GM18505 (cell line): ENCODE results near the gene MDC1.

Experiments
- ATAC-seq: cut with Tn5 transposase; IDR thresholded peaks from one replicate; pipeline ENCODE4 v1.9.1; 2021; ENCODE audit not compliant: unreplicated experiment
- POLR2A ChIP-seq: IDR thresholded peaks from 4 replicates; pipeline ENCODE4 v1.6.1; 2011; ENCODE audit warnings: borderline replicate concordance; ENCODE audit not compliant: insufficient read depth, insufficient read length; ENCODE audit errors: extremely low read depth

The MDC1 gene

DNA sequence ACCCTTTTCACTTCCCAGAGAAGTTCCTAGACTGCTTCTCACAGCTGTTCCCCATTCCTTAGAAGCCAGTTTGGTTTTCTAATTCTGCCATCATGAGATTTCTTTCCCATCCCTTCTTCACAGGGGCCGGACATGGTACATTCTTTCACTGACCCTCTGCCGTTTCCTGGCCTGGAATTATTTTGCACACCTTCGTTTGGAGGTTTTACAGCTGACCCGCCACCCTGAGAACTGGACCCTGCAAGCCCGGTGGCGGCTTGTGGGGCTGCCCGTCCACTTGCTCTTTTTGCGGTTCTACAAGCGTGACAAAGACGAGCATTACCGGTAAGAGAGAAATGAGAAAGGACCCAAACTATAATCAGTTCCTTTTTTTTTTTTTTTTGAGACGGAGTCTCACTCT is 65.9 kb downstream of the MDC1 start:
- TF ChIP-seq POLR2A: no peak
- no peak for ATAC-seq
